Right renal pelvis (tissue), 4 donors: ENCODE results near the gene HGD. TPM values are rescaled to one million over a fixed set of nuclear protein-coding genes. Genes with fewer than 3 reads are reported as not detected.
"Not testable (repeated sequence)": the region's sequence is repeated elsewhere in the genome, so short reads cannot be mapped to it uniquely, and the experiment has no call there.

ENCODE experiments used
- DNase-seq, 4 donors: peaks; one replicate each; pipeline ENCODE4 v3.0.0-alpha.2; 2013; ENCODE audit warnings: low read depth in 4 of 4, low spot score in 3 of 4, missing footprints in 1 of 4
- polyA plus RNA-seq, 4 donors: library from polyadenylated mRNA; unstranded; fragments of 120-200 nt; gene quantifications; one replicate each; pipeline ENCODE4 v1.2.1, GENCODE V29; 2013; ENCODE audit not compliant: insufficient read length in 4 of 4

HGD gene
- polyA plus RNA-seq, 4 donors: 71.6 to 92.9 (median 75.8) TPM

DNA sequence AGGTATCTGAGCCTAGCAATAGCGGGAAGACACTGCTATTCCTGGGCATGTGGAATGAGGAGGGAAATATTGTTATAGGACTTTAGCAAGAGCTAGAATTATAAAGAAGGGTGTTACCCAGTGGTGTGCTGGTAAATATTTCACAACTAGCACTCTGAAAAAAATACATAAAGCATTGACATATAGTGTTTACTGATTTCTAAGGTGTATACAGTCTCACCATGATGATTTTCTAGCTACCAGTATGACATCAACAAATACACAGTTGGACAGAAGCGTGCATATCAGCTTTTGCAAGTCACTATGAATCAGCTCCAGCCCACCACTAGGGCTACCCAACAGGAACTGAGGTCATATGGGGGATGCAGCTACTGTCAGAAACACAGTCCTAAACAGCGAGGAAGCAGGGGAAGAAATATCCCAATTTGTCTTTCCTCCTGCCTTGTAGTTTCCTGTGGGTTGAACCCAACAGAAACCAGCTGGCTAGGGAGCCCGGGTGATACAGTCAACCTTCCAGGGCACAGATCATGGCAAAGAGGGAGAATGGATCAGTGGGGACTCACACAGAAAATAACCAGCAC, 39.6 kb downstream of the HGD start:
- DNase-seq: no peak

DNA sequence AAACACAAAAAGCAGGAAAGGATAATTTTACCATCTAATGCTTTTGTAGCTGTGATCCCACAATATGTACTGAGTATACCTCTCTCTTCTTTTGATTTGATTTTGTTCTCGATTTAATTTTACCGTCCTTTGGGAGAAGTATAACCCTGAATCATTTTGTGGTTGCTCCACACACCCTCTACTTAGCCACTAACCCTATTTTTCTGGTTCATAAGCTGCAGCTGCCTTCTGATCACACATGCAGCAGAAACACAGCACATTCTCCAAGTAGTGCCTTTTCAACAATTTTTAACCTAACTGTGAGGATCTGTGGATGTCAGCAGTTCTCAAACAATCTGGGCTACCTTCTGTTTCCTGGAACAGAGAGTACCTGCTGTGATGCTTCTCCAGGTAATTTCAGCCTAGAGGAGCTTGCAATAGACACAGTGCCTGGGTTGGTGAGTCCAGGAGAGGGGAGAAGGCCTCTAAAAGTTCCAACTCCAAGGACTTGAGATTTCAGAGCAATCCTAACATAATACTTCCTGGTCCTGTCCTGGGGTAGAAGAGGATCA, 40.3 kb downstream of the HGD start:
- DNase-seq: no peak

DNA sequence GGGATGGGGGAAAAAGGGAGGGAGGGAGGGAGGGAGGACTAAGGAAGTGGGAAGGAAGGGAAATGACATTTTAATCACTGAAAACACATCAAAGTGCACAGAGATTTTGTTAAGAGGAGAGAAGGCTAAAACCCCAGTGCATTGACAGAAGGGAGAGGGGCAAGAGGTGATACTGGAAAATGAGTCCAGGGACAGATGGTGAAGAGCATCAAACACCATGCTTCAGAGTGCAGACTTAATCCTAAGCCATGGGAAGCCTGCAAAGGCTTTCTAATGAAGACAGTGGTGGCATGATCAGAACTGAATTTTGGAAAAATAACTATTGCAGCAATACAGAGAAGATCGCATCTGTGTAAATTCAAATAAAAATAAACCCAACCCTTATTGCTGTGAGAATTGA, 41.8 kb downstream of the HGD start:
- DNase-seq: no peak

DNA sequence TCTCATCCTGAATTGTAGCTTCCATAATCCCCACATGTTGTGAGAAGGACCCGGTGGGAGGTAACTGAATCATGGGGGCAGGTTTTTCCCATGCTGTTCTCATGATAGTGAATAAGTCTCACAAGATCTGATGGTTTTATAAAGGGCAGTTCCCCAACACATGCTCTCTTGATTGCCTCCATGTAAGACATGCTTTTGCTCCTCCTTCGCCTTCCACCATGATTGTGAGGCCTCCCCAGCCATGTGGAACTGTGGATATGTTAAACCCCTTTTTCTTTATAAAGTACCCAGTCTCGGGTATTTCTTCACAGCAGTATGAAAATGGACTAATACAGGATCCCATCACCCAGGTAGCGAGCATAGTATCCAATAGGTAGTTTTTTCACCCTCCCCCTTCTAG, 43.2 kb downstream of the HGD start:
- DNase-seq: not testable (repeated sequence)

DNA sequence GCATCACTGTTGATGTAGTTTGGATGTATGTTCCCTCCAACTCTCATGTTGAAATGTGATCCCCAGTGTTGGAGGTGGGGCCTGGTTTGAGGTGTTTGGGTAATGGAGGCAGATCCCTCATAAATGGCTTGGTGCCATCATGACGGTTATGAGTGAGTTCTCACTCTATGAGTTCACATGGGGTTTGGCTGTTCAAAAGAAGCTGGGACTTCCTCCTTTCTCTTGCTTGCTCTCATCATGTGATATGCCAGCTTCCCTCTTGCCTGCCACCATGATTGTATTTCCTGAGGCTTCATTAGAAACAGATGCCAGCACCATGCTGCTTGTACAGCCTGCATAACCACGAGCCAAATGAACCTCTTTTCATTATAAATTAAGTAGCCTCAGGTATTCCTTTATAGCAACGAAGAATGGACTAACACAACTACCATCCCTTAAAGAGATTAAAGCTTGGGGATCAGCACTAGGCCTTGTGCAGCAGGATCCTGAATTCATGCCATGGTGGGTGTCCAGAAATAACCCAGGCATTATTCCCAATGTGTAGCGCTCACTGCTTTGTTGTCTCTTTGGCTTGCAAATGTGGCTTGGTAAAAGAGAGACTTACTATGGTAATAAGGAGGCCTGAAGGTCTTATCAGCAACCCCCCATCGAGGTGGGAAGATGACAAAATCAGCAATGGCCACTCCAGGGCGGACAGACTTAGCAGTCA, 44.0 kb downstream of the HGD start:
- no peak for DNase-seq

DNA sequence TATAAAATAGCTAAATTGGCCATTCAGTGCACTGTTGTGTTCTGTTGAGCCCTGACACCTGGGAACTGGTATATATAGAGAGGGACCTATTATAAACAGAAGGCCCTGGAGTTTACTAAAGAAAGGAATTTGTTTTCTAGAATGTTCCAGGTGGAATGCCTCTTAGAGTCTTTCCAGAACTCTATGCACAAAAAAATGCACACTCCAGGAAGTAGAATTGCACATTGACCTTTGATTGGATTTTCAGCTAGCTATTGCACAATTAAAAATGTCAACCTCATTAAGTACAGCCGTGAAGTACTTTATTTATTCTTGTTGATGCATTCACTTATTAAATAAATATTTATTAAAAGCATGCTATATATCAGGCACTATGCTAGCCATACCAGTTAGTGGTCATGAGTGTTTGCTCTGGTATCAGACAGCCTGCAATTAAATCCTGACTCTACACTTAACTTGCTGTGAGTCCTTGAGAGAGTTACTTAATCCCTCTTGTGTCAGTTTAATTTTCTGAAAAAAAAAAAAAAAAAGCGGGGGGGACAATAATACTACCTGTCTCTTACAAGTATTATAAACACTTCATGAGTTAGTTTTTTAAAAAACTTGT, 45.1 kb downstream of the HGD start:
- no peak for DNase-seq

DNA sequence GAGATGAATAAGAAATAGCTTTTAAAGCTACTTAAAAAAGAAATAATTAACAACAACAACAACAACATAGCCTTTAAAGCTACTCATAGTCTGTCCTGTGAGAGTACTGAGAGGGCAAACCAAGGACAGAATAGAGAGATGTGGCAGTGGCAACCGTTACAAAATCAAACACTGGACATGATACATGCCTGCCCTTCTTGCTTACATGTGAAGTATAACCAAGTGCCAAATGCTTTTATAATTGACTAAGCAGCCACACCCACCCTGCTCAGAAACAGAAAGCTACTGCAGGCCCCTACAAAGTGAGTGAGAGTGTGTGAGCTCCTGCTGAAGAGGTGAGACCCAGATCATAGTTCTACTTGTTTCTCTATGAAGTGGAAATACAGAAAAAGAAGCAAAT, 47.5 kb downstream of the HGD start:
- DNase-seq: no peak

DNA sequence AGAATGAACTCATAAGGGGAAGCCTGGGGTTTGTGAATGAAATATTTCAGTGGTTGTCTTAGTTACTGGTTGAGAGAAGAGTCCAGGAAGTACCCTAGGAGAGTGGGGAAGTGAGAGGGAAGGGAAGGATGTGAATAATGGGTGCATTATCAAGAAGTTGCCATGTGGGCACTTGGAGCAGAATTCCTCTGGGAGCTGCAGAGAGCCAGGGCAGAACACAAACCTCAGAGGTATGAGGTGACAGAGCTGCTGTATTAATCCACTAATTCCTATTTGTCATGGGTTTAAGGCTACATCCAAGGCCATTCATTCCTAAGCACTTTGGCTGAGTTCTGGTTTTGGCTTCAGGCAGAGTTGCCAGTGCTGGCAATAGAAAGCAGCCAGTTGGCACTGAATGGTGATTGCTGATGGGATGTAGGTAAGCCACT, 56.9 kb downstream of the HGD start:
- no peak for DNase-seq

DNA sequence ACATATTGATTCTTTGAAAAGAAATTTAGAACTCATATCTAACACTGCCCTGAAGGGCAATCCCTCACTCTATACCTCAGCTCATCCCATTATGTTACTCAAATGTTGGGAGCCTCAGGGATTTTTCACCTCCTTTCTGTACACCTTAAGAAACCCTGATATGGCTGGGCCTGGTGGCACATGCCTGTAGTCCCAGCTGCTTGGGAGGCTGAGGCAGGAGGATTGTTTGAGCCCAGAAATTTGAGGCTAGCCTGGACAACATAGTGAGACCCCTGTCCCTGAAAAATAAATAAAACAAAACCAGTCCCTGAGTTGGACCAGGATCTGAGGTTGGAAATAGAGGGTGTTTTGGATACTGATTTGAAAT, 58.3 kb downstream of the HGD start:
- no peak for DNase-seq

DNA sequence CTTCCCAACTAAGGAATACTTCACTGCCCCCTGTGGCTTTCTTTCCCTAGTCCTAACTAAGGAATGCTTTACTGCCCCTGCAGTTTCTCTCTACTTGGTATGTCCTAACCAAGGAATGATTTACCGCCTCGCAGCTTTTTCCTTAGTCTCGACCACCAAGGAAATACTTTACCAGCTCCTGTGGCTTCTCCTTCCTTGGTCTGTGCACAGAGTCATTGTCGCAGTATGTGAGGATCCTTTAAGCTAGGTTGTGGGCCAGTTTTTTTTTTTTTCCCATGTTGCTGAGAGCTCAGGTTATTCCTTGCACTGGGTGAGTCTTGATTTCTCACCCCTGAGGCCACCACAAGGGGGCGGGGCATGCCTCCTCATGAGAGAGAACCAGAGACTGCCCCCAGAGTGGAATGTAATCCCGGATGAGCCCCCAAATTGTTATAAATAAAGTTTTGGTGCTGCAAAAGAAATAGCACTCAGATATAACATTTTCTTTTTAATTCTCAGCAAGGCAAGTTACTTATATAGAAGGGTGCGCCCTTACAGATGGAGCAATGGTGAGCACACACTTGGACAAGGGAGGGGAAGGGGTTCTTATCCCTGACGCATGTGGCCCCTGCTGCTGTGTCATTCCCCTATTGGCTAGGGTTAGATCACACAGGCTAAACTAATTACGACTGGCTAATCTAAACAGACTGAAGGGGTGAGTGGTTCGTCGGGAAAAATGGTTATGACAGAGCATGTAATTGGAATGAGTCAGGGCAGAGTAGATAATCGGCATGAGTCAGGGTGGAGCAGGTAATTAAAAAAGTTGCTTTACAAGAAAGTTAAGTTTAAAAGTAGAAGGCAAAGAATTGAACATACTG, 58.9 kb downstream of the HGD start:
- DNase-seq: no peak

DNA sequence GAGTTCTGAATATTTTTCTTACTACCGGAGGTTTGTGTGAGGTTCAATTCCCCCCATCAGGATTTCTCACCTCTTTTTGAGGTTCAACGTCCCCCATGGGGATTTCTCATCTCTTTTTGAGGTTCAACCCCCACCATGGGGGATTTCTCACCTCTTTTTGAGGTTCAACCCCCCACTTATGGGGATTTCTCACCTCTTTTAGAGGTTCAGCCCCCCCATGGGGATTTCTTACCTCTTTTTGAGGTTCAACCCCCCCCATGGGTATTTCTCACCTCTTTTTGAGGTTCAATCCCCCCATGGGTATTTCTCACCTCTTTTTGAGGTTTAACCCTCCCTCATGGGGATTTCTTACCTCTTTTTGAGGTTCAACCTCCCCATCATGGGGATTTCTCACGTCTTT, 59.6 kb downstream of the HGD start:
- no peak for DNase-seq

DNA sequence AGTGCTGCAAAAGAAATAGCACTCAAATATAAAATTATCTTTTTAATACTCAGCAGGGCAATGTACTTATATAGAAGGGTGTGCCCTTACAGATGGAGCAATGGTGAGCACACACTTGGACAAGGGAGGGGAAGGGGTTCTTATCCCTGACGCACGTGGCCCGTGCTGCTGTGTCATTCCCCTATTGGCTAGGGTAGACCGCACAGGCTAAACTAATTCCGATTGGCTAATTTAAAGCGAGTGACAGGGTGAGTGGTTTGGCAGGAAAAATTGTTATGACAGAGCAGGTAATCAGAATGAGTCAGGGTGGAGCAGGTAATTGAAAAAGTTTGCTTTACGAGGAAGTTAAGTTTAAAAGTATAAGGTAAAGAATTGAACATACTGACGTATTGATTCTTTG, 65.3 kb downstream of the HGD start:
- not testable (repeated sequence) for DNase-seq

DNA sequence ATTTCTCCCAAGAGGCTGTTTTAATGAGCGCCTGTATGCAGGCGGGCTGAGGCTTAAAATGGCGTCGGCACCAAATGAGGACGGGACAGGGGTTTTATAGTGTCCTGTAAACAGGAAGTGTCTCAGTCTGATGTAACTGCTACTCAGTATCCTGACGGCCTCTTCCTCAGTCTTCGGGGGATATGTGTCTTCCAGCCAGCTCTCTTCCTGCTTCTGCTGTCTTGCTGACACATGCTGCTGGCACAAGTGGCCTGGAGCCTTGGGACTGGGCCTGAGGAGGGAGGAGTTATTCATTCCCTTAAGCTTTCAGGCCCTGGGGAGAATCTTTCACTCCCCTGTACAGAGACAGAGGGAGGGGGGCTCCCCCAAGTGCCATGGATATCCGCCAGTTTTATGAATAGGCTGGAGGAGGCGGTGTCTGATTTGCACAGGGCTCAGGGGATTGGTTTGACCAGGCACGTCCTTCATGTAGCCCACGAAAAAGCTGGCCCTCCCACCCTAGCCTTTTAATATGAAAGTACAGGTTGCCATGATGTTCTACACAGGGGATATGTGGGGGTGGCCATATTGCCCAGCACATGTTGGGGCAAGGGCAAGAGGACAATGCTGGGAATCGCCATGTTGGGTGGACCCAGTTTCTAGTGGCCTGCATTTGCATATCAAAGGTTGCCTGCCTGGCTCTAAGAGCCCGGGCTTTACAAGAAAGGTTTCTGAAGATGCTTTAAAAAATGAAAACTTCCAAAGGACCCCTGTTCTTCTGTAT, 66.0 kb downstream of the HGD start:
- no peak for DNase-seq

DNA sequence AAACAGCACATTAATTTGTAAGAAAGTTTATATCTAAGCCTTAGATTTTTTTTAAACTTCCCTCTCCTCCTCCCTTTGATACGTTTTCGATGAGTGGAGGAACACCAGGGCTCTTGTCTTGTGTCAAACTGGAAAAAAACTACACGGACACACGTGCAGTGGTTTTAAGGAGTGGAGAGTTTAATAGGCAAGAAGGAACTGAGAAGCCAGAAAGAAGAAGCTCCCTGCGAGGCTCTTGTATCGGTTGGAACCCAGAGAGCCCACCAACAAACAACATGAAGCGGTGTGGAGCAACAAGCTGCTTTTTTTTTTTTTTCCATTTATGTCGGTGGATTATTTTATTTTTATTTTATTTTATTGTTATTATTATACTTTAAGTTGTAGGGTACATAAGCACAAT, 67.3 kb downstream of the HGD start:
- DNase-seq: no peak

DNA sequence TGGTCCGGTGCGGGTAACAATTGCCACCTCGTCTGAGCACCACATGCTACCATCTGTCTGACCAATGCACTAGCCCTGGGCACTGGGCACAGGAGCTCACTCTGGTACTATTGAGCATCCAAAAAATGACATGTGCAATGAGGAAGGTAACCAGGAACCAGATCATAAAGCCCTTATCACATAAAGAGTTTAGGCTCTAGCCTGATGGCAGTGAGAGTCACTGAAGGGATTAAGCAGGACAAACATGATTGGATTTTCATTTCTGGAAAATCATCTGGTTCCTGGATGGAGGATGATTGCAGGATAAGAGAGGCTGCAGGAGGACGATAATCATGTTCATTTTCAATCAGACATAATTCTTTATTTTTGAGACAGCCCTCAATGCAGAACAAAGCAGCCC, 73.5 kb downstream of the HGD start:
- no peak for DNase-seq

DNA sequence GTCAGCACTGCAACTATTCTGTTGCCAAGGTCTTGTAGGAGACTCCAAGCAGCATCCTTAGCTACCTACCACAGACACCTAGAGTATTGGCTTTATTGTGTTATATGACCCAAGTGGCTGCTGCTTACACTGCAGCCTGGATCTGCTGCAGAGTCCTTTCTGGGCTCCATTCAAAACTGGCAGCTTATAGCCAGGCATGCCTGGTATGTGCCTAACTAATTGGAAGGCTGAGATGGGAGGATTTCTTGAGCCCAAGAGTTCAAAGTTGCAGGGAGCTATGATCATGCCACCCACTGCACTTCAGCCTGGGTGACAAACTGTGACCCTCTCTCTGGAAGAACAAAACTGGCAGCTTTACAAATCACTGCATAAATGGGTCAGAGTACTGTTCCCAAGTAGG, 77.3 kb downstream of the HGD start:
- DNase-seq: no peak

DNA sequence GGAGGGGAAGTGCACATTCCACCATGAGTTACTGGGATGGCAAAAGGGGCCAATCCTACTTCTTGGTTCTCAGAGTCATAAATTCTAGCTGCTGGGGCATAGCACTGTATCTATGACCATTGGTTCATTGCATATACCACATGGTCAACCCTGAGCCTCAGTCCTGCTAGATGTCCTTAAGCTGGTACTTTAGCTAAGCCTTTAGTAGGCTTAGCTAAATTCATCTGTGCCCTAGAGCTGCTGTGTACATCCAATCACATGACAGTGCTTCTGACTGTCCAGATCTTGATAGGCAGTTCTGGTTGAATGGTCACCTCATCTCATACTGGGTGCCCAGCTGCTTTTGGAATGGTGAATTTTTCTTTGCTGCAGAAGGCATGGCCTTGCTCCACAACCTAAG, 77.7 kb downstream of the HGD start:
- no peak for DNase-seq

DNA sequence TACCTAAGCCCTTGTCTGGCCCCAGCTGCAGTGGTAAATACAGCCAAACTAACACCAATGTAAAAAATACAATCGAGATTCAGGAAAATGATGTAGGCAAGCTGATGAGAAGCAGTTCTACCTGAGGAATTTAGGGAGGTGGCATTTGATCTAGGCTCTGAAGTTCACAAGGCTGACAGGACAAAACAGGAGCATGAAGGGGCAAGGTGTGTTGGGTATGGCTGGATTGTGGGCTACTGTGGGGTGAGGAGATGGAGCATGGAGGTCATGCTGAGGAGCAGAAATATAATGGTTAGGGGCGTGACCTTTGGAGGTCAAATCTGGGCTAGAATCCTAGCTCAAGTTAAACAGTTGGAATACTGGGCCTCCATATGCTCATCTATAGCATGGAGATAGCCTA, 79.4 kb downstream of the HGD start:
- no peak for DNase-seq

DNA sequence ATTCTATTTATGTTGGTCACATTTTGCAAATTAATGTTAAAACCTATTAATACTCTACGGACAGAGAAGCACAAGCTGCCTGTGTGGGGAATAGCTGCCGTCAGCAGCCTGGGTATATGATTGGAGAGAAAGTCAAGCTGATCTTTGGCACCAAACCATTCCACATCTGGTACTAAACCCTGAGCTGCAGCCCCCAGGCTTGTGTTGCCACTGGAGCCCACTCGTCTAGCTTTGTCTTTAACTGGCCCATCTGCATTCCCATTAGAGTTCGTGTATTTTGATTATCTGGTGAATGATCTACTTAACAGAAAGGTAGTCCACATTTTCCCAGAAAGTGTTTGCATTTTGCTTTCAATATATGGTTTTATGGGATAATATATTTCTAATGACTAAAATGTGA, 80.5 kb downstream of the HGD start:
- peak in 1 of 4 donors; percentile 8 for DNase-seq

DNA sequence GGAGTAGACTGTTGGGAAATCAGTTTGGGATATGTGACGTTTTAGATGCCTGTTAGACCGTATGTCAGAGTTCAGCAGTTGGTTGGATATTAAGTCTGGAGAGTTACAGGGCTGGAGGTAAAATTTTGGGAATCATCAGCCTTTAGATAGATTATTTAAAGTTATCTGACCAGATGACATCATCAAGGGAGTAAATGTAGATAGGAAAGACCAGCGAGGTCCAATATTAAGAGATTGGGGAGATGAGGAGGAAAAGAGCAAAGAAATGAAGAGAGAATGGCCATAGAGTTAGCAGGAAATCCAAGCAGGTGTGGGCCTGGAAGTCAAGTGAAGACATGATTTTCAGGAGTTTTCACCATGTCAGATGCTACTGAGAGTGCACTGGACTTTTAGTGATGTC, 82.8 kb downstream of the HGD start:
- no peak for DNase-seq
